ENCODE results near the gene UTP4. TPM values are rescaled to one million over a fixed set of nuclear protein-coding genes. Genes with fewer than 3 reads are reported as not detected.

UTP4 gene
- total RNA-seq, 1 donor from 2014 or later = 34.9 TPM

GRCh38 chr16:69095193-69095592 lies 37.3 kb upstream of the UTP4 start:
- no peaks in the 10 kb centered on the region for H3K36me3 ChIP-seq
- no peak overlapping the region for H3K27ac ChIP-seq
- TF ChIP-seq POLR2A (IDR thresholded peaks at IDR 0.05) (no peak), CTCF (IDR thresholded peaks at IDR 0.05) (no peak), POLR2AphosphoS5 (IDR thresholded peaks at IDR 0.05; ENCODE audit: insufficient read depth in 1 of 2, low read depth in 1 of 2) (no peak)
- no peak for DNase-seq (ENCODE audit: extremely low spot score in 2 of 2)
- H3K9me3 ChIP-seq = no peaks in the 10 kb centered on the region
- no peaks in the 10 kb centered on the region for H3K4me1 ChIP-seq
- intact Hi-C loops (cut with DNase I) = no loop called here
- H3K4me3 ChIP-seq = no peak overlapping the region
- H3K27me3 ChIP-seq = no peaks in the 10 kb centered on the region

- intact Hi-C loops (cut with DNase I) = loop anchor here (10.0 kb wide), 1 partner anchor 225 kb away; no protein-coding TSS in a partner anchor
- no peaks in the 10 kb centered on the region for H3K27me3 ChIP-seq
- H3K36me3 ChIP-seq = no peaks in the 10 kb centered on the region
- H3K9me3 ChIP-seq = no peaks in the 10 kb centered on the region
- peaks cover 2% of the 10 kb centered on the region for H3K4me1 ChIP-seq
- H3K27ac ChIP-seq = no peak overlapping the region
- DNase-seq (ENCODE audit: extremely low spot score in 2 of 2) = no peak
- TF ChIP-seq POLR2A (IDR thresholded peaks at IDR 0.05) = no peak
- no peak for TF ChIP-seq CTCF (IDR thresholded peaks at IDR 0.05)
- no peak for TF ChIP-seq POLR2AphosphoS5 (IDR thresholded peaks at IDR 0.05; ENCODE audit: insufficient read depth in 1 of 2, low read depth in 1 of 2)
- H3K4me3 ChIP-seq = no peak overlapping the region
These were observed 32.3 kb upstream of the UTP4 start for GRCh38 chr16:69100071-69100691.

- TF ChIP-seq CTCF (IDR thresholded peaks at IDR 0.05) = no peak
- TF ChIP-seq POLR2AphosphoS5 (IDR thresholded peaks at IDR 0.05; ENCODE audit: insufficient read depth in 1 of 2, low read depth in 1 of 2) = no peak
- no peak for TF ChIP-seq POLR2A (IDR thresholded peaks at IDR 0.05)
- no peak within 1 kb of the TSS for H3K27ac ChIP-seq
- no peak for DNase-seq (ENCODE audit: extremely low spot score in 2 of 2)
- H3K9me3 ChIP-seq = no peaks in the 10 kb centered on the region
- intact Hi-C loops (cut with DNase I) = loop anchor here (10.0 kb wide), 1 partner anchor 231 kb away; no protein-coding TSS in a partner anchor
- peaks cover 26% of the 10 kb centered on the region for H3K4me1 ChIP-seq
- peaks cover 0 to 4% of the 10 kb centered on the region in 2 donors for H3K36me3 ChIP-seq
- H3K4me3 ChIP-seq = peak within 1 kb of the TSS; percentile 54 to 59
- no peaks in the 10 kb centered on the region for H3K27me3 ChIP-seq
These were observed 26.7 kb upstream of the UTP4 start, which contains the start of gene HAS3 for GRCh38 chr16:69105501-69106361. TSS of gene HAS3 (plus strand) at chr16:69105653. CDS start at chr16:69109396, 3,743 bp downstream.

GRCh38 chr16:69106491-69107315 lies 25.7 kb upstream of the UTP4 start:
- intact Hi-C loops (cut with DNase I) = loop anchor here (10.0 kb wide), 1 partner anchor 232 kb away; no protein-coding TSS in a partner anchor
- Histone ChIP-seq H3K9me3 (no peaks in the 10 kb centered on the region), H3K4me3 (peak overlapping the region; percentile 54 to 59), H3K27me3 (no peaks in the 10 kb centered on the region), H3K36me3 (peaks cover 0 to 4% of the 10 kb centered on the region in 2 donors), H3K4me1 (peaks cover 26% of the 10 kb centered on the region), H3K27ac (no peak overlapping the region)
- no peak for DNase-seq (ENCODE audit: extremely low spot score in 2 of 2)
- TF ChIP-seq POLR2AphosphoS5 (IDR thresholded peaks at IDR 0.05; ENCODE audit: insufficient read depth in 1 of 2, low read depth in 1 of 2) = peak in 1 of 2 donors; percentile 4
- TF ChIP-seq POLR2A (IDR thresholded peaks at IDR 0.05) = no peak
